H1 (cell line): ENCODE data around the gene RNF125. TPM values are rescaled to one million over a fixed set of nuclear protein-coding genes. Genes with fewer than 3 reads are reported as not detected.

ENCODE experiments used
- CHD1 ChIP-seq: IDR thresholded peaks from 2 replicates; pipeline ENCODE4 v1.6.1; 2012; ENCODE audit warnings: low read depth, low read length, improper control_type of control experiment
- CHD7 ChIP-seq: fragments of 300-600 bp; sonication (generic); IDR thresholded peaks from 2 replicates; pipeline ENCODE4 v1.7.1; 2012; ENCODE audit warnings: low read length, moderate library complexity, mild to moderate bottlenecking, inconsistent platforms; ENCODE audit not compliant: insufficient replicate concordance
- EP300 ChIP-seq, 2 experiments: IDR thresholded peaks; 1 replicate in 1 of 2; 2 replicates in 1 of 2; pipeline ENCODE4 v1.6.1; 2011 to 2012; ENCODE audit warnings: low read depth in 2 of 2, low read length in 2 of 2, mild to moderate bottlenecking in 2 of 2, borderline replicate concordance in 1 of 2, inconsistent platforms in 1 of 2, moderate library complexity in 1 of 2
- KDM5A ChIP-seq: fragments of 200-600 bp; IDR thresholded peaks from 2 replicates; pipeline ENCODE4 v1.7.1; 2012; ENCODE audit warnings: mild to moderate bottlenecking, low read length, inconsistent platforms, mixed read lengths
- SUZ12 ChIP-seq: fragments of 200-600 bp; sonication (generic); IDR thresholded peaks from 2 replicates; pipeline ENCODE4 v1.6.1; 2012; ENCODE audit warnings: mild to moderate bottlenecking, inconsistent platforms, low read length, moderate library complexity, mixed read lengths
- polyA plus RNA-seq, 7 experiments: library from polyadenylated mRNA; depleted of rRNA in 3 of 7; stranded (reverse) in 5 of 7; unstranded in 2 of 7; fragments of >200 nt in 5 of 7; fragments of 200-250 nt in 2 of 7; gene quantifications; 1 replicate in 5 of 7; 2 replicates in 1 of 7; 4 replicates in 1 of 7; pipeline versions ENCODE4 v1.2.1 to v1.2.3, GENCODE V29; 2011 to 2013; ENCODE audit warnings: missing spikeins in 2 of 7, mixed read lengths in 2 of 7
- total RNA-seq: library from RNA; stranded (reverse); fragmentation: NEBNext Ultra II Directional; extraction: Animal tissue kit (Norgen Biotek cat#: 25700); gene quantifications from 2 replicates; pipeline ENCODE4 v1.2.1, GENCODE V29; 2021

RNF125 gene
- total and polyA plus RNA-seq, 2 of the 8 experiments (the other 6 are each of a cell fraction or from before 2014, with no cell fraction given): 14.3 to 15.2 TPM

- TF ChIP-seq KDM5A: no peak
- TF ChIP-seq CHD7: no peak
- no peak for TF ChIP-seq CHD1
- TF ChIP-seq SUZ12: no peak
- TF ChIP-seq EP300 (IDR thresholded peaks at IDR 0.05; ENCODE audit: borderline replicate concordance in 1 of 2, low read depth in 2 of 2, low read length in 2 of 2): no peak
- TF ChIP-seq, all 59 proteins: peak for 0
Measured at GRCh38 chr18:32049393-32050171, 31.0 kb downstream of the RNF125 start (continued).
